Measurements from ENCODE around the gene PRDM16.

Gene PRDM16

DNA sequence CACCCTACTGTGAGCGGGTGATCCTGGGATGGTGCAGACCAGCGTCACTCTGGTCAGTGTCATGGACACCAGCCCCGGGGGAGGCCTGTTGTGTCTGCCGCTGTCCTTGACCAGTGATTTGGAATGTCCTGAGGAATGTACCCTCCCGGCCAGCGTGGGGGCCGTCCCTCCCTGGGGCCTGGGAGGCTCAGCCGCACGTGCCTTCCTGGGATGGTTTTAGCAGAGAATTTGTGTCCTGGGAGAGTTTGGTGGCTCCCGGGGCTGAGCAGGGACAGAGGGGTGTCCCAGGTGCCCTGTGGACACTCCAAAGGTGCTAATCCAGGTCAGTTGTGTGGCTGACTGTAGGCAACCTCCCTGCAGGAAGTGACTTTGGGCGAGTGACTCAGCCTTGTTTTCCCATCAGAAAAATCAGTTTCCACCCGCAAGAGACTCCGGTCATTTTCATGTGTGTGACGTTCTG lies 391.7 kb downstream of the PRDM16 start:
- Histone ChIP-seq H3K27me3 (ENCODE audit: insufficient read depth, low read length, poor library complexity) (peaks cover 1% of the 10 kb centered on the region), H3K9ac (ENCODE audit: low read depth, low read length) (no peak overlapping the region), H3K27ac (ENCODE audit: low read length) (no peak overlapping the region), H3K4me3 (ENCODE audit: low read depth in 1 of 2, low read length in 2 of 2) (no peak overlapping the region), H3K4me1 (ENCODE audit: insufficient read depth, low read length) (no peaks in the 10 kb centered on the region), H3K4me2 (ENCODE audit: insufficient read depth, low read length) (no peak overlapping the region), H2AFZ (ENCODE audit: low read depth, low read length) (no peak overlapping the region), H4K20me1 (ENCODE audit: insufficient read depth, low read length) (peaks cover 4% of the 10 kb centered on the region), H3K36me3 (ENCODE audit: insufficient read depth, low read length) (no peaks in the 10 kb centered on the region), H3K79me2 (ENCODE audit: insufficient read depth, low read length) (no peaks in the 10 kb centered on the region), H3K9me3 (ENCODE audit: insufficient read depth, low read length, severe bottlenecking) (no peaks in the 10 kb centered on the region)
- no peak for DNase-seq
- TF ChIP-seq, protein P1, sequence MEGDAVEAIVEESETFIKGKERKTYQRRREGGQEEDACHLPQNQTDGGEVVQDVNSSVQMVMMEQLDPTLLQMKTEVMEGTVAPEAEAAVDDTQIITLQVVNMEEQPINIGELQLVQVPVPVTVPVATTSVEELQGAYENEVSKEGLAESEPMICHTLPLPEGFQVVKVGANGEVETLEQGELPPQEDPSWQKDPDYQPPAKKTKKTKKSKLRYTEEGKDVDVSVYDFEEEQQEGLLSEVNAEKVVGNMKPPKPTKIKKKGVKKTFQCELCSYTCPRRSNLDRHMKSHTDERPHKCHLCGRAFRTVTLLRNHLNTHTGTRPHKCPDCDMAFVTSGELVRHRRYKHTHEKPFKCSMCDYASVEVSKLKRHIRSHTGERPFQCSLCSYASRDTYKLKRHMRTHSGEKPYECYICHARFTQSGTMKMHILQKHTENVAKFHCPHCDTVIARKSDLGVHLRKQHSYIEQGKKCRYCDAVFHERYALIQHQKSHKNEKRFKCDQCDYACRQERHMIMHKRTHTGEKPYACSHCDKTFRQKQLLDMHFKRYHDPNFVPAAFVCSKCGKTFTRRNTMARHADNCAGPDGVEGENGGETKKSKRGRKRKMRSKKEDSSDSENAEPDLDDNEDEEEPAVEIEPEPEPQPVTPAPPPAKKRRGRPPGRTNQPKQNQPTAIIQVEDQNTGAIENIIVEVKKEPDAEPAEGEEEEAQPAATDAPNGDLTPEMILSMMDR (IDR thresholded peaks at IDR 0.05; ENCODE audit: borderline replicate concordance, extremely low read depth, low read length, poor library complexity, severe bottlenecking), result no peak
- TF ChIP-seq EZH2 (IDR thresholded peaks at IDR 0.05; ENCODE audit: borderline replicate concordance, low read depth, low read length, severe bottlenecking), result no peak
- ATAC-seq (ENCODE audit: insufficient read depth, low read depth), result no peak

DNA sequence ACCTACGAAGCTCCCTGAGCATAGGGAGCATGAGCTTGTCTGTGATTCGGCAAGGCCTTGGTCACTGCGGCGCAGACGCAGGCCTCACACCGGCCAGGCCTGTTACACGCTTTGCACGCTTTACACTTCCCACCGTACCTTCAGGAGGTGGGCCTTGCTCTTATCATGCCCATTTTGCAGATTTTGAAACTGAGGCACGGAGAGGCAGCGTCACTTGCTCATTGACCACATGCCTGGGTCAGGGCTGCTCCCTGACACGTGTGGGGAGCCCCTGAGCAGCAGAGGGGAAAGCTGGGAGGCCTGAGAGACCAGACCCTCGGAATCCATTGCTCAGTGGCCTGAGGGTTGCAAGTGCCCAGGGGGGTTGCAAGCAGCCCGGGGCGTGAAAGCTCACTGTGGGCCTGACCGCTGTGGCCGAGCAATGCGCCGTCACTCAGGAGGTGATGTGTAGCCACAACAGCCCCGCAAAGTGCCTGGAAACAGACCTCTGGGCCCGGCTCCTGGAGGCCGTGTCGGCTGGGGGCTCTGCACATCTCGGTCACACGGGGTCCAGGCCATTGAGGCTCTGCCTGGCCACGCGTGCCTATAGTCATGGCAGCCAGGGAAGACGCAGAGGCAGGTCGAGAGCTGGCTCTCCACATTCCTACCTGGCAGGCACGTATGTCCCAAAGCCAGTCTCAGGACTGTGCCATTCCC lies 392.4 kb downstream of the PRDM16 start:
- Histone ChIP-seq H3K27ac (ENCODE audit: low read length) (no peak overlapping the region), H3K4me1 (ENCODE audit: insufficient read depth, low read length) (no peaks in the 10 kb centered on the region), H2AFZ (ENCODE audit: low read depth, low read length) (no peak overlapping the region), H3K4me2 (ENCODE audit: insufficient read depth, low read length) (no peak overlapping the region), H3K36me3 (ENCODE audit: insufficient read depth, low read length) (no peaks in the 10 kb centered on the region), H3K9ac (ENCODE audit: low read depth, low read length) (no peak overlapping the region), H3K9me3 (ENCODE audit: insufficient read depth, low read length, severe bottlenecking) (no peaks in the 10 kb centered on the region), H4K20me1 (ENCODE audit: insufficient read depth, low read length) (peaks cover 4% of the 10 kb centered on the region), H3K79me2 (ENCODE audit: insufficient read depth, low read length) (no peaks in the 10 kb centered on the region), H3K4me3 (ENCODE audit: low read depth in 1 of 2, low read length in 2 of 2) (no peak overlapping the region), H3K27me3 (ENCODE audit: insufficient read depth, low read length, poor library complexity) (peaks cover 6% of the 10 kb centered on the region)
- no peak for TF ChIP-seq EZH2 (IDR thresholded peaks at IDR 0.05; ENCODE audit: borderline replicate concordance, low read depth, low read length, severe bottlenecking)
- TF ChIP-seq, protein P1 (IDR thresholded peaks at IDR 0.05; ENCODE audit: borderline replicate concordance, extremely low read depth, low read length, poor library complexity, severe bottlenecking), result no peak
- ATAC-seq (ENCODE audit: insufficient read depth, low read depth), result no peak
- DNase-seq, result no peak

DNA sequence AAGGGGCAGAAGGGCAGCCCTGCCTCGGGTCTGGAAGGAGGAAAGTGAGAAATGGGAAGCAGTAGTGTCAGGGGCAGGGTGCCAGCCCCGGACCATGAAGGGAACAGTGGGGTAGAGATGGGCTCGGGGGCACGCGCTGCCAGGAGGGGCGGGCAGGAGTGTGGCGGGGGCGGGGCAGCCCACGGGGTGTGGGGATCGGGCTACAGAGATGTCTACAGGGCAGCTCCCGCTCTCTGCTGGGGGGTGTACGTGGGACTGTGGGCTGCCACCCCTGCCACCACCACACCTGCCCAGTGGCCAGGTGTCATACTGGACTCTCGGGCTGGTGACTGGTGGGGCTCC lies 392.9 kb downstream of the PRDM16 start:
- H3K9me3 ChIP-seq (ENCODE audit: insufficient read depth, low read length, severe bottlenecking), result no peaks in the 10 kb centered on the region
- H3K4me2 ChIP-seq (ENCODE audit: insufficient read depth, low read length), result no peak overlapping the region
- H3K36me3 ChIP-seq (ENCODE audit: insufficient read depth, low read length), result no peaks in the 10 kb centered on the region
- DNase-seq (no peak), ATAC-seq (ENCODE audit: insufficient read depth, low read depth) (no peak)
- no peaks in the 10 kb centered on the region for H3K4me1 ChIP-seq (ENCODE audit: insufficient read depth, low read length)
- TF ChIP-seq, protein P1 (IDR thresholded peaks at IDR 0.05; ENCODE audit: borderline replicate concordance, extremely low read depth, low read length, poor library complexity, severe bottlenecking), result no peak
- no peak overlapping the region for H3K4me3 ChIP-seq (ENCODE audit: low read depth in 1 of 2, low read length in 2 of 2)
- peaks cover 4% of the 10 kb centered on the region for H4K20me1 ChIP-seq (ENCODE audit: insufficient read depth, low read length)
- H3K27me3 ChIP-seq (ENCODE audit: insufficient read depth, low read length, poor library complexity), result peaks cover 6% of the 10 kb centered on the region
- H3K27ac ChIP-seq (ENCODE audit: low read length), result no peak overlapping the region
- H3K9ac ChIP-seq (ENCODE audit: low read depth, low read length), result no peak overlapping the region
- no peaks in the 10 kb centered on the region for H3K79me2 ChIP-seq (ENCODE audit: insufficient read depth, low read length)
- H2AFZ ChIP-seq (ENCODE audit: low read depth, low read length), result no peak overlapping the region
